Anterior cingulate cortex (tissue), 58 donors: ENCODE results near the gene PRKAG2.

Experiments used
- DNase-seq, 58 donors: peaks; one replicate each; lab custom pipeline; 2025; lab: John Stamatoyannopoulos, UW

PRKAG2 gene

GRCh38 chr7:151524331-151524730, 352.6 kb downstream of the PRKAG2 start:
- no peak for DNase-seq

DNA sequence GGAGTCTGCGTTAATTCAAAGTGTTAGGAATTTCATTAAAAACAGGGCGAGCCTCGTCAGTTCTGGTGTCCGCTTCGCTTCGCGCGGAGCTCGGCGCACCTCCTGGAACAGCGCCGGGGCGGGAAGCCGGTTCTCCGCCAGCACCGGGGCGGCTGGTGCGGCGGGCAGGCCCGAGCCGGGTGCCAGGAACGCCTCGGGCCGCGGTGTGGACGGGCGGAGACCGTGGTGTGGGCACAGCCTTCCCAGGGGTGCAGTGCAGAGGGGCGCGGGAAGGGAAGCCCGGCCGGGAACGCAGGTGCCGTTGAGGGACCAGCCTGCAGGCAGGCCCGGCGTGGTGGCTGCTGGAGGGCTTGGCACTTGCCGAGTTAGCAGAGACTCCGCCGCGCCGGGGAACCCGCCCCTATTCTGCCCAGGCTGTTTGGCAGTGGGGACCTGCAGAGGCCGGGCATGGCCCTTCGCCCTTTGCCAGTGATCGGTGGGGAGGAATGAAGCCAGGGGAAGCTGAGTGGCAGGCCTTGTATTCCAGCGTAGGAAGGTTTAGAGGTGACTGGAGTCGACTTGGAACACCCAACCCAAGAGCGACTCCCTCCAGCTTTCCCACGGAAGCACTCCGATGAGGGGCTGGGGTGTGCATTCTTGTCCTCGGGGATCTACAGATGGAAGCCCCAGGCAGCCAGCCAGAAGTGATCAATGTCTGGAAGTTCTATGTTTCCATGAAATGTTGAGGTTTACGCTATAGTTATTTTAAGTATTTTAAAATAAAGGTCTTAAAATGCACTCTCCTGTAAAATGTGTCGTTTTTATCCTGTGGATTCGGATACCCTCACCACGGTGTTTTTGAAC, 356.3 kb downstream of the PRKAG2 start:
- peak in 46 of 58 donors; percentile 16 to 73 (median 43) for DNase-seq

DNA sequence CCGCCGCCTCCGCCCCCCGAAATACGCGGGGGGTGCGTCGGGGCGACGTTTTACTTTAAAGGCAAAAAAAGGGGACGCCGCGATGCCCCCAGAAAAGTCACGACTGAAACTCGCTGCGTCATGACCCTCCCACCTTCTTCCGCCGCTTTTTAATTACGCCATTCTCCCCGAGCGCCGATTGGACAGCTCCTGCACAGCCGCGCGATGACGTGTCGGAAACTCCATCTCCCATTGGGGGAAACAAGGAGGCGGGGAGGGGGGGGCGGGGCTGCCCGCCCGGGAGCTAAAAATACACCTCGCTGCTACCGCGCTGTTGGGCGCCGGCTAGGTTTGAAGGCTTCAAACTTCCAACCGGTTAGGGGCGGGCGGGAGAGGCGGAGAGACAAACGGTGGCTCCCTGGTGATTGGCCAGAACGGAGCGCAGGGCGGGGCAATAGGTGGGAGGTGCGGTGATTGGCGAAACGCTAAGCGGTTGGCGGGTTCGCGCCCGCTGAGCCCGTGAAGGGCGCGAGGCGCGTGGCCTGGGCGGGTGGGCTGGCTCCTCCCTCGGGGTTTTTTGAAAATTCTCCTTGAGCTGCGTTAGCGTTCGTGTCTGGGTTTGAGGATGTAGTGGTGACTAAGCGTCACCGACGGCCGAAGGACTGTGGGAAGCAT, 357.0 kb downstream of the PRKAG2 start, which contains the start of gene RHEB:
Gene RHEB (minus strand): TSS at position 131 of the 654 bp plus-strand sequence. CDS start 384 bp downstream, outside the sequence.
- DNase-seq = peak; percentile 71 to 99 (median 97)

- peak in 27 of 58 donors; percentile 12 to 69 (median 48) for DNase-seq
Measured at GRCh38 chr7:151518947-151519764, 357.8 kb downstream of the PRKAG2 start.

DNA sequence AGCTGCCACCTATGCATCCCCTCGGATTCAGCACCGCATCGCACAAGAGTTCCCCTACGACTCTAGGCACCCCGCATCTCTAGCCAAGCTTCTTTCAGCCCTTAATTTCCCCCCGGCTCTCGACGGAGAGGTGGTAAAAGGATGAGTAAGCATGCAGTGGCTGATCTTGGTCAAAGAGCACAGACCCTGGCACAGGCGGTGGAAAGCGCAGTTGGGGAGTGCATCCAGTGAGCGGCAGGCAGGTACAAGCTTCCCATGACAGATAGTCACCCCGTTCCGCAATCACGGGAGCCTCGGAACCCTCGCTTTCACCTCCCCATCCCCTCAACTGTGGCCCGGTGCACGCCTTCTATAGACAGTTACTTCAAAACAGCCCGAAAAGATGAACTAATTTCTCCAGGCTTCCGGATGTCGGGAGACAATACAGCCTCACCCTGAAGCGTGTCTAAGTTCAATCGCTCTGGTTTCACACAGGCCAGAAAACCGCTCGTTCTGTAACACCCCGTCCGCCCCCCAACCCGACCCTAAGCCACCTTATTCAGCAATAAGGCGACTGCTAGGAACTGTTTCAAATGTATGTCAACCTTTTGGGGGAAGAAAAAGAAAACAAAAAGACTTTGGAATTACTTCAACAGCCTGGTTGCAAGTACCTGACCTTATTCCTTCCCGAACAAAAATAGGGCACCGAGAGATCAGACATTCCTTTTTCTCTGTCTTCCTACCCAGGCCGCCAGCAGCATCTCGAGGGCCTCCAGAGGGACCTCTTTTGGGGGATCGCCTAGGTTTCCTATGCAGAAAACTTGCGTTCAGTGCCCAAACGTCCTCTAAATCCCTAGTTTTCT, 358.6 kb downstream of the PRKAG2 start:
- DNase-seq = peak in 23 of 58 donors; percentile 6 to 52 (median 21)

DNA sequence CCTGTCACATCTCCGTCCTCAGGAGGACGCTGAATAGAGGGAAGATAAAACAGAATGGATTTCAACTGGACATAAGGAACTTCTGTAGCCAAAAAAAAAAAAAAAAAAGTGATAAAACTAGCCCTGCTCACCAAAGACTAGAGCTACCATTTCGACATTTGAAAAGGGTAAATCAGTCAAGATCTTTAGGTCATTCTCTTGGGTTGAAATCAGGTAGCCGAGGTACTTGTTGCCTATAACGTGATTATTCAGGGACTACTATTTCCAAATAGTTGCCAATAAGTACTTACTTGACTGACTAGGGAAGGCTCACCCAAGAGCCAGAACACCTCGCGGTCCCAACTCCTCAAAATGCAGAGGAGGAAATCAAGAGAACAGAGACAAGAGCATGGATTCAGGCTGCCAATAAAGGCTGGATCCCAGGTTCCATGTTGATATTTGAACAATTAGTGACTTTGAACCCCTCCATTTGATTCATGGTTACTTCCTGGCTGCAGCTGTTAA, 359.3 kb downstream of the PRKAG2 start:
- DNase-seq = peak in 1 of 58 donors; percentile 19

DNA sequence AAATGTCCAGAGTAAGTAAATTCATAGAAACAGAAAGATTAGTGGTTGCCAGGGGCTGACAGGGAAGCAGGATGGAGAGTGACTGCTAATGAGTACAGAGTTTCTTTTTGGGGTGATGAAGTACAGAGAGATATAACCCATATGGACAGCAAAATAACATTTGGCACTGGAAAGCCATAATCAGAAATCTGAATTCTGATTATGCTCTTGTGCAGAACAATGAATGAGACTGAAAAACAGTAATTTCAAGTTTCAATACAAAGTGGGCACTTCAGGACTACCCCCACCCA, 361.7 kb downstream of the PRKAG2 start:
- no peak for DNase-seq

DNA sequence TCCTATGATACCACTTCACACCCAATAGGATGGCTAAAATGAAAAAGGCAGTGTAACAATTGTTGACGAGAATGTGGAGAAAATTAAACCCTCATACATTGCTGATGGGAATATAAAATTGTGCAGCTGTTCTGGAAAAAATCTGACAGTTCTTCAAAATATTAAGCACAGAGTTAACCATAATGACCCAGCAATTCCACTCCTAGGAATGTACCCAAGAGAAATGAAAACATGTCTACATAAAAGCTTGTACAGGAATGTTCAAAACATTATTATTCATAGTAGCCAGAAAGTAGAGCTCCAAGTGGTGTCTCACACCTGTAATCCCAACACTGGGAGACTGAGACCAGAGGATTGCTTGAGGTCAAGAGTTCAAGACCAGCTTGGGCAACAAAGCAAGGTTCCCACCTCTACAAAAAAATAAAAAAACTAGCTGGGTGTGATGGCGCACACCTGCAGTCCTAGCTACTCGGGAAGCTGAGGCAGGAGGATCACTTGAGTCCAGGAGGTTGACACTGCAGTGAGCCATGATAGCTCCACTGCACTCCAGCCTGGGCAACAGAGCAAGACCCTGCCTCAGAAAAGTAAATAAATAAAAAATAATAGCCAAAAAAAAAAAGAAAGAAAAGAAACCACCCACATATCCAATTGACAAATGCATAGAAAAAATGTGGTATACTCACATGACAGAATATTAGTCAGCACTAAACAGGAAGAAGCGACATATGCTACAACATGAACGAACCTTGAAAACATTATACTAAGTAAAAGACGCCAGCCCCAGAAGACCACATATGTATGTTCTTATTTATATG, 362.2 kb downstream of the PRKAG2 start:
- DNase-seq = no peak

DNA sequence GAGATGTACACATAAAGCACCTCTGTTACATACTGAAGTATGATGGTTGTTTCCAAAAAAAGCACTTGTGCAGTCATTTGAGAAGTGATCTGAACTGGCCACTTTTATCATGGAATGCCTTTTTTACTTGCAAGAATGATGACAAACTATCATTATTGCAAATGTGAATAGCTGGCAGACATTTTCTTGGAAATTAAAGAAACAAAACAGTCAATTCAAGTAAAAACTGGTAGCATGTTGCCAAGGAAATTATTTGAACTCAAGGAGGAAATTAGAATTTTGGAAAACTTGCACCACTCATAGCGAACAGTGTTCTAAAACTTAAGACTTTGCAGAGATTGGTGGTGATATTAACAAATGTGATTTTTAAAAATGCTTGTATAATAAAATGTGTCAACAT, 363.8 kb downstream of the PRKAG2 start:
- no peak for DNase-seq

GRCh38 chr7:151512353-151512752, 364.6 kb downstream of the PRKAG2 start:
- DNase-seq = no peak

- DNase-seq = no peak
Measured at GRCh38 chr7:151511946-151512345, 365.0 kb downstream of the PRKAG2 start.

GRCh38 chr7:151511270-151511669, 365.6 kb downstream of the PRKAG2 start:
- DNase-seq = no peak

DNA sequence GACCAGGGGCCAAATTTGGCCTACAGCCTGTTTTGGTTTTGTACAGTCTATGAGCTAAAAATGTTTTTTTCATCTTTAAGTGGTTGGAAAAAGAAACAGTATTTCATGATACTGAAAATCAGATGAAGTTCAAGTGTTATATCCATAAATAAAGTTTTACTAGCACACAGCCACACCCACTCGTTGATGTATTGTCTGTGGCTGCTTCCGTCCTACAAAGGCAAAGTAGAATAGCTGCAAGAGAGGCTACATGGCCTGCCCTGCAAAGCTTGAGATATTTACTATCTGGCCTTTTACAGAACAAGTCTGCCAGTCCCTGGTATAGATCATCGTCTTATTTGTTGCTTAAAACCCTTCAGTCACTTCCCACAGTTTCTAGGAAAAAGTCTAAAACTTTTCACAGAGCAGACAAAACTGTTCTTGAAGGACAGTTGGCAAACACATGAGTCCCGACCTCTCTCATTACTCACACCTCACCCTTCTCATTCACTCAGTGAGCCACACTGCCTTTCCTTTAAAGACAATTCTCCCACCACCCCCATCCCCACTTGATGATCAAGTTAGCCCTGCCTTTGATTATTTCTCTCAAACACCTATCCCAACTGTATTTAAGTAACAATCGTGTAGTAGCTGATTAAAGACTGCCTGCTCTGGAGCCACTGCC, 367.1 kb downstream of the PRKAG2 start:
- DNase-seq = no peak

GRCh38 chr7:151508991-151509390, 367.9 kb downstream of the PRKAG2 start:
- DNase-seq = no peak

- no peak for DNase-seq
Measured at GRCh38 chr7:151507806-151508205, 369.1 kb downstream of the PRKAG2 start.

GRCh38 chr7:151506901-151507382, 370.0 kb downstream of the PRKAG2 start:
- peak in 18 of 58 donors; percentile 2 to 39 (median 17) for DNase-seq
